NCI-H524 treated with DMSO at 0.1 percent for 48 hours (cell line): ENCODE measurements around the gene UBE2S.

Experiments
- DNase-seq: peaks from one replicate; lab custom pipeline; 2025; lab: John Stamatoyannopoulos, UW

UBE2S gene

GRCh38 chr19:55362174-55362989 is 45.2 kb downstream of the UBE2S start:
- no peak for DNase-seq

GRCh38 chr19:55360902-55361301 is 46.7 kb downstream of the UBE2S start:
- no peak for DNase-seq

- peak; percentile 47 for DNase-seq
Observed at GRCh38 chr19:55358943-55359908, 48.4 kb downstream of the UBE2S start.

- no peak for DNase-seq
Observed at GRCh38 chr19:55358493-55358892, 49.1 kb downstream of the UBE2S start.

GRCh38 chr19:55355213-55355821 is 52.3 kb downstream of the UBE2S start:
- no peak for DNase-seq

GRCh38 chr19:55354698-55355212 is 52.8 kb downstream of the UBE2S start, which contains the start of gene COX6B2:
COX6B2 (minus strand) TSS chr19:55354719; CDS start chr19:55354521, 198 bp downstream.
- no peak for DNase-seq

GRCh38 chr19:55353803-55354697 is 53.5 kb downstream of the UBE2S start:
- DNase-seq = no peak

GRCh38 chr19:55353356-55353802 is 54.2 kb downstream of the UBE2S start:
- no peak for DNase-seq

- DNase-seq = no peak
Observed at GRCh38 chr19:55352549-55353145, 54.9 kb downstream of the UBE2S start.

GRCh38 chr19:55352040-55352439 is 55.5 kb downstream of the UBE2S start:
- no peak for DNase-seq

- DNase-seq = no peak
Observed at GRCh38 chr19:55350620-55351315, 56.8 kb downstream of the UBE2S start.
